Left renal cortex interstitium (tissue), 4 donors: ENCODE results near the gene HOXA7. TPM values are rescaled to one million over a fixed set of nuclear protein-coding genes. Genes with fewer than 3 reads are reported as not detected.
A peak's percentile ranks its signal among the peaks of the same experiment; 100 is the strongest.

Experiments
- DNase-seq, 4 donors: peaks; one replicate each; pipeline ENCODE4 v3.0.0-alpha.2; 2013; ENCODE audit warnings: low read depth in 4 of 4, low spot score in 2 of 4, missing footprints in 1 of 4
- polyA plus RNA-seq, 4 donors: library from polyadenylated mRNA; unstranded; fragments of 120-200 nt; gene quantifications; one replicate each; pipeline ENCODE4 v1.2.1, GENCODE V29; 2013; ENCODE audit not compliant: insufficient read length in 4 of 4

Gene HOXA7
- polyA plus RNA-seq, 4 donors = 27.0 to 38.1 (median 31.3) TPM

- no peak for DNase-seq
These were observed 15.9 kb upstream of the HOXA7 start for GRCh38 chr7:27172315-27172774.

GRCh38 chr7:27171637-27172314 is 15.3 kb upstream of the HOXA7 start:
- no peak for DNase-seq

DNA sequence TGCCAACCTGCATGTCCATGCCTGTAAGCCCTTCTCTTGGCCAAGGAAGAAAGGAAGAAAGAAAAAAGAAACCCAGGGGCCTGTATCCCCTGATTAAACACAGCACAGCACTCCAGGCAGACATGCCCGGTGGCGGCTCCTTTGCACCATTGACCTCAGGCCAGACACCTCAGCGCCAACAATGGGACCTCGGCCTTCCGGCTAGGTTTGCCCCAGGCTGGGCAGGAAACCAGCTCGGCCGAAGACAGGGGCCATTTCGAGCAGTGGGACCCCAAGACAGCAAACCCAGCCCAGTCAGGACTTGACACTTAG is 14.8 kb upstream of the HOXA7 start:
- DNase-seq = no peak

DNA sequence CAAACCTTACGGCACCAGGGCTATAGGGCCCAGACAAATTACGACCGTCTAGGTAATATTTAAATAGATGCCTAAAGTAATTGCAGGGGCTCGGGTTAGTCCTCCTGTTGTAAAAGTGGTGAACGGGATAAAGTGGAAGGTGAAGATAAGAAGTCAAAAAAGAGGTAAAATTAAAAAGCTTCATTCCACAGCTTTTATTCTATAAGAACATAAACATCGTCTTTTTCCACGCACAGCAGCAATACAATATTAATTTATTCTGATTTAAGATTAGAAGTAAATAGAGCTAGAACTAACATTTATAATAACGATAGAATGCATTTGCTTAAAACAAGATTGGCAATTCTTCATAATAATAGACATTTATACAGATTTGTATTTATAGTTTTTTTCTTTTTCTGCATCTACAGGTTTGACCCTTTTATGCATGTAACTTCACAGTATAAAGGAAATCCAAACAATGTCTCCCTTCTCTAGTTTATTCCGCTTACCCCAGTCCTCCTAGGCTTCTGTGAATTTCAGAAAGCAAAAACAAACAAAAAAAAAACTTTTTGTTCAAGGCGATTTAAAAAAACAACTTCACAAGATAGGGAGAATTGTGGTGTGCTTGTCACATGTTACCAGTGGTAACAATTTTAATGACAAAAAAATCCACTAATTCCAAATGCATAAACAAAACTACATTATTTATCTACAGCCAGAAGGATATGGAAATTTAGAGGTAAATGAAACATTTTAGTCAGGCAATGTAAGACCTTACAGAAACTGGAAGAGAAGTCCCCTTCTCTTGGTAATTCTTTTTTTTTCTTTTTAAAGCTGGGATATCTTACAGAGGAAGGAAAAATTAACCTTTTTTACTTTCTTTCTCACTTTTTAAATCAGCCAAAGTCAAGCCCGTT is 14.2 kb upstream of the HOXA7 start:
- DNase-seq = no peak

GRCh38 chr7:27169658-27170425 is 13.4 kb upstream of the HOXA7 start:
- DNase-seq = no peak

DNA sequence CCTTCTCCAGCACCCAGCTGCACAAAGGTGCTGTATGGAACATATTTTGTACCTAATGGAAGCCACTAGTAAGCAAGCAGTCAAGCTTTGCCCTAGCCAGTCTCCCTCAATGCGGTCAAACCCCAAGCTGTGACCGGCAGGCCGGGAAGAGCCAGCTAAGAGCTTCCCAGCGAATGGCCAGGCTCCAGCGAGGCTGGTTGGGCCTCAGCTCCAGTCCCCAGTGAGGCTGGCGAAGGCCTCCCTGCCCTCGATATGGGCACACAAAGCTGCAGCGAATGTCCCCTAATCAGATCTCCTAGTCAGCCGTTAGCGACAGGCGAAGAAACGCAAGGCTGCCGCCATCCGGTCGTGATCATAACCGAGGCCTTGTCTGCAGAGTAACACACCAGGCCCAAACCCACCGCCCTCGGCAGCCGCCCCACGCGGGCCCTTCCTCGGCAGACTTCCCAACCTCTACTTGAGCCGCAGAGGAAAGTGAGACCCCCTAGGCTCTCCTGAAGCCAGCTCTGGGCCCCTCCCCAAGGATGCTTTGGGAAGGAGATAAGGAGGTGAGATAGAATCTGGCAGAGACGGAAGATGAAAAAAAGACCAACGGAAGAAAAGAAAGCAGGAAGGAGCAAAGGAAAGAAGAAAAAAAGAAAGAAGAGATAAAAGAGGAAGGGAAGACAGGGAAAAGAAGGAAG is 11.9 kb upstream of the HOXA7 start:
- DNase-seq = no peak

GRCh38 chr7:27167916-27168264 is 11.4 kb upstream of the HOXA7 start:
- no peak for DNase-seq

GRCh38 chr7:27166531-27167505 is 10.3 kb upstream of the HOXA7 start:
- DNase-seq = no peak

- peak in 1 of 4 donors; percentile 85 for DNase-seq
These were observed 9.6 kb upstream of the HOXA7 start for GRCh38 chr7:27165996-27166530.

- peak in 3 of 4 donors; percentile 89 to 92 (median 90) for DNase-seq
These were observed 8.9 kb upstream of the HOXA7 start, which contains the start of gene HOXA9 for GRCh38 chr7:27165089-27165995. Gene HOXA9 (minus strand): TSS chr7:27165537. CDS start chr7:27165457, 80 bp downstream.

DNA sequence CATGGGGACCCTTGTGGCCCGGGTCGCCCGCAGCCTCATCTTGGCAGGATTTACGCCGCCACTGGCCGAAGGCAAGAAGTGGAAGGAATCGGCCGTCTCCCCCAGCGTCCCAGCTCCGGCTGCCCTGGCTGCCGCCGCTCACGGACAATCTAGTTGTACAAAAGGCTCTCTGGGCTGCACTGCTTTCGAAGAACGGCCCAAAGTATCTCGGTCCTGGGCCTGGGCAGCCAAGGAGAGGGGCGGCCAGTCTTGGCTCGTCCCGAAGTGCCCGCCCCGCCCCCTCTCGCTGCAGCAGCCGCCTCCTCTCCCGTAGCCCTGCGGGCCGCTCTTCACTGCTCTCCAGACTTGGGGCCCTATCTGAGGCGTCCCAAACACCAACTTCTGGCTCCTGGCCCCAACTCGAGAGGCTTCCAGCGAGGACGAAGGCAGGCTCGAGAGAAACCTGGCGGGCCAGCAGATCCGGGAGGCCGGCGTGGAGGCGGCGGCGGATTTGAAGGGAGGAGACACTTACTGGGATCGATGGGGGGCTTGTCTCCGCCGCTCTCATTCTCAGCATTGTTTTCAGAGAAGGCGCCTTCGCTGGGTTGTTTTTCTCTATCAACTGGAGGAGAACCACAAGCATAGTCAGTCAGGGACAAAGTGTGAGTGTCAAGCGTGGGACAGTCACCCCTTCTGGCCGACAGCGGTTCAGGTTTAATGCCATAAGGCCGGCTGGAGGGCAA is 8.1 kb upstream of the HOXA7 start:
- no peak for DNase-seq

- no peak for DNase-seq
These were observed 7.5 kb upstream of the HOXA7 start for GRCh38 chr7:27164045-27164366.

- DNase-seq = no peak
These were observed 7.0 kb upstream of the HOXA7 start for GRCh38 chr7:27163288-27164044.

- no peak for DNase-seq
These were observed 6.2 kb upstream of the HOXA7 start for GRCh38 chr7:27162561-27163287.

DNA sequence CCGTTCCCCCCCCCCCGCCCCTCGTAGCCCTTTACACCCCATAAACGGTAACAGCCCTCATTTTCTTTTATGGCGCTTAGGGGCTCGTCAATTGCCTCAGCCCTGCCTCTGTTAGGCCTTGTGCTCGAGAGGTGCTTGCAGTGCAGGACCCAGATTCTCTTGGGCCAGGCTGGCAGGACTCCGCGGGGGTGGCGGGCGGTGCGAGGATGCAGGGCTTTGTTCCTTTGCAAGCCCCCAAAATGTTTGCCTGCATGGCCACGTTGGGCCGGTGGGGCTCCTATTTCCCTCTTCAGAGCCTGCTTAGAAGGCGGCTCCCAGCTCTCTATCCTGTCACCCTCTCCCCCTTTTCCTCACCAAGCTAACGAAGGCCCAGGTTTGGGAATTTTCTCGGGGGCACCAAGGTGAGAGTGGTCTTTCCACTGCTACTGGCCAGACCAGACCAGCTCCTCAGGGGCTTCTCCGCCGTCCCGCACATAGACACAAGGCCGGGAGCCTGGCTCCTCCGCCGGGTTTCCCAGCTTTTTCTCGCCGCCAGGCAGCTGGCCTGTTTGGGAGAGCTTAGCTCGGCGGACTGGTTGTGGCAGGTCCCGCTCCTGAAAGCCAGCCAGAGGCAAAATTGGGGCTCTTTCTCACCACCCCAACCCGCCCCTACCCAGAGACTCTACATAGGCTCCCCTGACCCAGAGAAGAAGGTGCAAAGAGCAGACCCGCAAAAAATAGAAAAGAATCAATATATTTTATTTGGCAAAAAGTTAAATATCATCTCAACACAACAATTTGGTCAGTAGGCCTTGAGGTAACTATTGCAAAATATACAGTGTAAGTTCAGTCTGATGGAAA is 5.5 kb upstream of the HOXA7 start:
- DNase-seq = no peak
